ENCODE measurements around the gene OPN1LW.
"Not testable (repeated sequence)": the region's sequence is repeated elsewhere in the genome, so short reads cannot be mapped to it uniquely, and the experiment has no call there.

- TF ChIP-seq, protein P1, sequence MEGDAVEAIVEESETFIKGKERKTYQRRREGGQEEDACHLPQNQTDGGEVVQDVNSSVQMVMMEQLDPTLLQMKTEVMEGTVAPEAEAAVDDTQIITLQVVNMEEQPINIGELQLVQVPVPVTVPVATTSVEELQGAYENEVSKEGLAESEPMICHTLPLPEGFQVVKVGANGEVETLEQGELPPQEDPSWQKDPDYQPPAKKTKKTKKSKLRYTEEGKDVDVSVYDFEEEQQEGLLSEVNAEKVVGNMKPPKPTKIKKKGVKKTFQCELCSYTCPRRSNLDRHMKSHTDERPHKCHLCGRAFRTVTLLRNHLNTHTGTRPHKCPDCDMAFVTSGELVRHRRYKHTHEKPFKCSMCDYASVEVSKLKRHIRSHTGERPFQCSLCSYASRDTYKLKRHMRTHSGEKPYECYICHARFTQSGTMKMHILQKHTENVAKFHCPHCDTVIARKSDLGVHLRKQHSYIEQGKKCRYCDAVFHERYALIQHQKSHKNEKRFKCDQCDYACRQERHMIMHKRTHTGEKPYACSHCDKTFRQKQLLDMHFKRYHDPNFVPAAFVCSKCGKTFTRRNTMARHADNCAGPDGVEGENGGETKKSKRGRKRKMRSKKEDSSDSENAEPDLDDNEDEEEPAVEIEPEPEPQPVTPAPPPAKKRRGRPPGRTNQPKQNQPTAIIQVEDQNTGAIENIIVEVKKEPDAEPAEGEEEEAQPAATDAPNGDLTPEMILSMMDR (IDR thresholded peaks at IDR 0.05) = not testable (repeated sequence)
- not testable (repeated sequence) for TF ChIP-seq EZH2 (IDR thresholded peaks at IDR 0.05; ENCODE audit: borderline replicate concordance, insufficient read depth, low read depth, low read length, poor library complexity, severe bottlenecking)
These were observed 30.3 kb downstream of the OPN1LW start for GRCh38 chrX:154174356-154174755.

Data from B cell (primary cell).